ENCODE data around the gene TMEM129. TPM values are rescaled to one million over a fixed set of nuclear protein-coding genes. Genes with fewer than 3 reads are reported as not detected.
A peak's percentile ranks its signal among the peaks of the same experiment; 100 is the strongest.

TMEM129 gene, protein sequence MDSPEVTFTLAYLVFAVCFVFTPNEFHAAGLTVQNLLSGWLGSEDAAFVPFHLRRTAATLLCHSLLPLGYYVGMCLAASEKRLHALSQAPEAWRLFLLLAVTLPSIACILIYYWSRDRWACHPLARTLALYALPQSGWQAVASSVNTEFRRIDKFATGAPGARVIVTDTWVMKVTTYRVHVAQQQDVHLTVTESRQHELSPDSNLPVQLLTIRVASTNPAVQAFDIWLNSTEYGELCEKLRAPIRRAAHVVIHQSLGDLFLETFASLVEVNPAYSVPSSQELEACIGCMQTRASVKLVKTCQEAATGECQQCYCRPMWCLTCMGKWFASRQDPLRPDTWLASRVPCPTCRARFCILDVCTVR
- 10 to 100 TPM; 73.7 to 81.7 TPM for total RNA-seq

DNA sequence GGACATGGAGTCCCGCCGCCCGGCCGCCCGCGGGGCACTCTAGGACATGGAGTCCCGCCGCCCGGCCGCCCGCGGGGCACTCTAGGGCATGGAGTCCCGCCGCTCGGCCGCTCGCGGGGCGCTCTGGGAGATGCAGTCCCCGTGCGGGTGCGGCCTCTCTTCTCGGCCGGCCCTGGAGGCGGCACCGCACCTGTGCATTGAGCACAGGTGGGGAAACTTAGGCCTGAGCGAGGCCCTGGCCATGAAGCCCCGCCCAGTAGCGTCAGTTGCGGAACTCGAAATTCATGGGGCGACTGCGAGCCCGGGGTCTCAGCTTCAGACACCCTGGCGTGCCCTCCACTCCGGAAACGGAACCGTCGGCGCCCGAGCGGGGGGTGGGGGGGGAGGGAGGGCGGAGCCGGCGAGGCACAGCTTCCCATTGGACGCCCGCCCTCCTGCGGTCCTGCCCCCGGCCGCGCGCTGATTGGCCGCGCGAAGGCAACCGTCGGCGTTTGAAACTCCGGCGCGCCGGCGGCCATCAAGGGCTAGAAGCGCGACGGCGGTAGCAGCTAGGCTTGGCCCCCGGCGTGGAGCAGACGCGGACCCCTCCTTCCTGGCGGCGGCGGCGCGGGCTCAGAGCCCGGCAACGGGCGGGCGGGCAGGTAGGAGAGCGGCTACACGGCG, at the start of gene TMEM129, which contains the start of gene TACC3:
Gene TMEM129, minus strand, starts transcription at position 321 of the 663 bp plus-strand sequence. CDS start 486 bp downstream, outside the sequence.
Gene TACC3, plus strand, starts transcription at position 519 of the 663 bp plus-strand sequence. CDS start 1,901 bp downstream, outside the sequence.
- DNase-seq (ENCODE audit: low spot score) = peak; percentile 98
- 0% methylated on average over 1 of the region's 83 CpGs for WGBS
- intact Hi-C loops (cut with DNase I) = loop anchor here (5.0 kb wide), 1 partner anchor 39 kb away; the partner anchor contains the start of gene FAM53A
- Histone ChIP-seq H3K27me3 (replicated peaks; ENCODE audit: insufficient read depth) (no peaks in the 10 kb centered on the region), H3K9me3 (no peaks in the 10 kb centered on the region), H3K27ac (peak within 1 kb of the TSS; percentile 85 to 89), H3K36me3 (peaks cover 0 to 3% of the 10 kb centered on the region in 2 donors), H3K4me3 (peak within 1 kb of the TSS; percentile 63 to 67), H3K4me1 (replicated peaks) (peaks cover 23% of the 10 kb centered on the region)
- TF ChIP-seq POLR2AphosphoS5 (IDR thresholded peaks at IDR 0.05) (peak; percentile 89), POLR2A (IDR thresholded peaks at IDR 0.05) (peak; percentile 89)
- TF ChIP-seq, protein P1, sequence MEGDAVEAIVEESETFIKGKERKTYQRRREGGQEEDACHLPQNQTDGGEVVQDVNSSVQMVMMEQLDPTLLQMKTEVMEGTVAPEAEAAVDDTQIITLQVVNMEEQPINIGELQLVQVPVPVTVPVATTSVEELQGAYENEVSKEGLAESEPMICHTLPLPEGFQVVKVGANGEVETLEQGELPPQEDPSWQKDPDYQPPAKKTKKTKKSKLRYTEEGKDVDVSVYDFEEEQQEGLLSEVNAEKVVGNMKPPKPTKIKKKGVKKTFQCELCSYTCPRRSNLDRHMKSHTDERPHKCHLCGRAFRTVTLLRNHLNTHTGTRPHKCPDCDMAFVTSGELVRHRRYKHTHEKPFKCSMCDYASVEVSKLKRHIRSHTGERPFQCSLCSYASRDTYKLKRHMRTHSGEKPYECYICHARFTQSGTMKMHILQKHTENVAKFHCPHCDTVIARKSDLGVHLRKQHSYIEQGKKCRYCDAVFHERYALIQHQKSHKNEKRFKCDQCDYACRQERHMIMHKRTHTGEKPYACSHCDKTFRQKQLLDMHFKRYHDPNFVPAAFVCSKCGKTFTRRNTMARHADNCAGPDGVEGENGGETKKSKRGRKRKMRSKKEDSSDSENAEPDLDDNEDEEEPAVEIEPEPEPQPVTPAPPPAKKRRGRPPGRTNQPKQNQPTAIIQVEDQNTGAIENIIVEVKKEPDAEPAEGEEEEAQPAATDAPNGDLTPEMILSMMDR (IDR thresholded peaks at IDR 0.05) = peak in 1 of 4 experiments; percentile 12

DNA sequence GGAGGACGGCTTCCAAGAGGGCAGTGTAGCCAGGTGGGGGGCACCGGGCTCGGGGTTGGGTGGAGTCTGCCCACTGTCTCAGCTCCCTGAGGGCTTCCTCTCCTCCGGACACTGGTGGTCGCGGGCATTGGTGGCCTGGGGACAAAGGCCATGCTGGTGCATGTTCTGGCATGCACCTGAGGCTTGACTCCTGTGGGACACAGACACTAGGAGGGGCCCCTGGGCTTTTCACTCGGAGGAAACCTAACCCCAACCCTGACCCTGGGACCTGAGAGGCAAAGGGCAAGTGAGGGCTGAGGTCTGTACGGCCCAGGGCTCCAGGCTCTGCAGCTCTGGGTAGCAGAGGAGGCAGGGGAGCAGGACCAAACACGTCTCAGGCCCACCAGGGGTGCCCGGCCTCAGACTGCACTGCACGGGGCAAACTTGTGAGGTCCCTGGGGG, 49.7 kb upstream of the TMEM129 start:
- no peak overlapping the region for H3K27ac ChIP-seq
- no peaks in the 10 kb centered on the region for H3K36me3 ChIP-seq
- peaks cover 2% of the 10 kb centered on the region for H3K4me1 ChIP-seq (replicated peaks)
- intact Hi-C loops (cut with DNase I) = no loop called here
- TF ChIP-seq POLR2AphosphoS5 (IDR thresholded peaks at IDR 0.05) (no peak), POLR2A (IDR thresholded peaks at IDR 0.05) (no peak)
- TF ChIP-seq, protein P1 (IDR thresholded peaks at IDR 0.05) = no peak
- H3K4me3 ChIP-seq = no peak overlapping the region
- no peaks in the 10 kb centered on the region for H3K9me3 ChIP-seq
- no peak for DNase-seq (ENCODE audit: low spot score)
- peaks cover 4% of the 10 kb centered on the region for H3K27me3 ChIP-seq (replicated peaks; ENCODE audit: insufficient read depth)
- WGBS = 81% methylated on average over 7 of the region's 11 CpGs

DNA sequence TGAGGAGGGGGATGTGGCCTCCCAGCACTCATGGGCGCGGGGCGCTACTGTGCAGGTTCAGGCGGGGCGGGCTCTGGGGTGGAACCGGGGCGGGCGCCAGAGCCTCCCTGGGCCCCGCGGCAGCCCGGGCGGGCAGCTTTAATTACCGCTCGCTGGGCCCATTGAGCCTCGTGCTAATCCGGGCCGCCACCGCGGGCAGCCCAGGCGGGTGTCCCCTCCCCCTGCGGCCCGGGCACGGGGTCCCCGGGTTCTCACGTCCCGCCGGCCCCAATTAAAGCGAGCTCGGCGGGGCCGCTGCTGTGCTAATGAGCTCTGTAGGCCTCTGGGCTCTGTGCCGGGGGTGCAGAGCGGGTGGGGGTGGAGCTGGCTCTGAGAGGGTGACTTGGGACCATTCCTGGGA, 49.1 kb upstream of the TMEM129 start:
- TF ChIP-seq POLR2AphosphoS5 (IDR thresholded peaks at IDR 0.05) (no peak), POLR2A (IDR thresholded peaks at IDR 0.05) (no peak)
- TF ChIP-seq, protein P1 (IDR thresholded peaks at IDR 0.05) = no peak
- peaks cover 4% of the 10 kb centered on the region for H3K27me3 ChIP-seq (replicated peaks; ENCODE audit: insufficient read depth)
- peaks cover 2% of the 10 kb centered on the region for H3K4me1 ChIP-seq (replicated peaks)
- no peak overlapping the region for H3K27ac ChIP-seq
- DNase-seq (ENCODE audit: low spot score) = no peak
- no peak overlapping the region for H3K4me3 ChIP-seq
- H3K36me3 ChIP-seq = no peaks in the 10 kb centered on the region
- intact Hi-C loops (cut with DNase I) = no loop called here
- H3K9me3 ChIP-seq = no peaks in the 10 kb centered on the region
- WGBS = 49% methylated on average over 33 of the region's 33 CpGs

DNA sequence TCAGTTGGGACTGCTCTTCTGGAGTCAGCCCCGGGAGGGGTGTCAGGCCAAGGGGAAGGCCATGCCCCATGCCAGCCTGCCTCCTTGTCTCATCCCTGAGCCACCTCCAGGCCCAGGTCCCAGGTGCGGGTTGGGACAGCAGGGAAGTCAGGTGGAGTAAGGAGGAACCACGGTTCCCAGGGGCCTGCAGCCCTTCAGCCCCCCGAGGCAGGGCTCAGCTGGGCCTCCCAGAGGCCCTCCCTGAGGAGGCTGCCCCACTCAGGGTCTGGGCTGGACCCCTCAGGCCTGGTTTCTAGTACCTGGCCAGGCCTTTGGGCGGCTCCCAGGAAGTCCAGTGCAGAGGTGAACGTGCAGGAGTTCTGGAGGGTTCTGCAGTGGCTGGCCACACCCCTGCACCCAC, 48.6 kb upstream of the TMEM129 start:
- DNase-seq (ENCODE audit: low spot score) = no peak
- Histone ChIP-seq H3K4me3 (no peak overlapping the region), H3K27ac (no peak overlapping the region), H3K36me3 (no peaks in the 10 kb centered on the region), H3K27me3 (replicated peaks; ENCODE audit: insufficient read depth) (peaks cover 4% of the 10 kb centered on the region), H3K4me1 (replicated peaks) (peaks cover 2% of the 10 kb centered on the region), H3K9me3 (no peaks in the 10 kb centered on the region)
- WGBS = 93% methylated on average over 6 of the region's 6 CpGs
- no peak for TF ChIP-seq POLR2A (IDR thresholded peaks at IDR 0.05)
- intact Hi-C loops (cut with DNase I) = no loop called here

DNA sequence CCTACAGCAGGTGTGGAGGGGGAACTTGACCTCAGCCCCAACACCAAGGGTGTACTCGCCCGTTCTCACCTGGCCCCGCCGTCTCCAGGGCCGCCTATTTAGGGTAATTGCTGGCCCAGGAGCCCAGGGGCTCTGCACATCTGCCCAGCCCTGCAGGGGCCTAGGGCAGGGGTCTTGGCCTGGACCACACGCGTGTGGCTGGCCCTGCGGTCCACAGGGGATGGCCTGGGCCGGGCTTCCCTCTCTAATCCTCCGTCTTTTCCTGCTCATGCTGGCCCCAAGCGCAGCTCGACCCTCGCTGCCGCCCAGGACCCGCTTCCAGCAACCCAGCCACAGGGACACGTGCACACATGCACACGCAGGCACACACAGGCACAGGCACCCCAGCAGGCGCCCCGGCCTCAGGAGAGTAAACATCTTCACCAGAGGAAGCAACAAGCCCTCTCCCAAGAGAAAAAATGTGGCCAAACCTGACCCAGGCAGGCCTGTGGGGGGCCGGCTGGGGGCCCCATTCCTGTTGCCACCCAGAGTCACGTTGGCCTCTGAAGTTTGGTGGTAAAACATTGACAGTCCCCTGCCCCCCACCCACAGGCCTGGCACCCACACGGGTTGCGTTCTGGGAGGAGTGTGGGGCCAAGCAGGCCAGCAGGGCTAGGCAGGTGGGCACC, 47.4 kb upstream of the TMEM129 start:
- peak; percentile 61 for DNase-seq (ENCODE audit: low spot score)
- WGBS = 49% methylated on average over 23 of the region's 23 CpGs
- H3K36me3 ChIP-seq = no peaks in the 10 kb centered on the region
- no peak overlapping the region for H3K4me3 ChIP-seq
- no peaks in the 10 kb centered on the region for H3K9me3 ChIP-seq
- peaks cover 4% of the 10 kb centered on the region for H3K27me3 ChIP-seq (replicated peaks; ENCODE audit: insufficient read depth)
- peaks cover 2% of the 10 kb centered on the region for H3K4me1 ChIP-seq (replicated peaks)
- H3K27ac ChIP-seq = peak overlapping the region in 1 of 2 donors; percentile 11
- intact Hi-C loops (cut with DNase I) = no loop called here
- TF ChIP-seq, protein P1 (IDR thresholded peaks at IDR 0.05) = no peak
- TF ChIP-seq POLR2AphosphoS5 (IDR thresholded peaks at IDR 0.05) (no peak), POLR2A (IDR thresholded peaks at IDR 0.05) (no peak)
